HFF-Myc (cell line): ENCODE measurements around the gene CHD9.

Source experiments
- DNase-seq: peaks from one replicate; pipeline ENCODE4 v3.0.0-alpha.2; 2011; ENCODE audit warnings: low read depth; ENCODE audit errors: extremely low read depth
- H3K4me3 ChIP-seq: replicated peaks from 2 replicates; pipeline ENCODE4 v1.5.1; 2011; ENCODE audit warnings: low read depth, mild to moderate bottlenecking, control low read depth, low read length
- CTCF ChIP-seq: IDR thresholded peaks from 2 replicates; pipeline ENCODE4 v1.5.1; 2012; ENCODE audit warnings: mild to moderate bottlenecking, low read depth, low read length, control low read depth; ENCODE audit errors: missing control alignments

The CHD9 gene

GRCh38 chr16:53341792-53342191, 287.0 kb downstream of the CHD9 start:
- H3K4me3 ChIP-seq: no peak overlapping the region
- DNase-seq: no peak
- TF ChIP-seq CTCF: no peak

- DNase-seq: no peak
- no peak for TF ChIP-seq CTCF
- H3K4me3 ChIP-seq: no peak overlapping the region
Observed at GRCh38 chr16:53355064-53355463, 300.3 kb downstream of the CHD9 start.

GRCh38 chr16:53356478-53357207, 301.9 kb downstream of the CHD9 start:
- H3K4me3 ChIP-seq: no peak overlapping the region
- DNase-seq: no peak
- TF ChIP-seq CTCF: no peak

GRCh38 chr16:53357208-53357586, 302.4 kb downstream of the CHD9 start:
- no peak overlapping the region for H3K4me3 ChIP-seq
- no peak for DNase-seq
- no peak for TF ChIP-seq CTCF

GRCh38 chr16:53357955-53358354, 303.2 kb downstream of the CHD9 start:
- no peak overlapping the region for H3K4me3 ChIP-seq
- no peak for DNase-seq
- no peak for TF ChIP-seq CTCF

- TF ChIP-seq CTCF: no peak
- no peak for DNase-seq
- no peak overlapping the region for H3K4me3 ChIP-seq
Observed at GRCh38 chr16:53358884-53359283, 304.1 kb downstream of the CHD9 start.

GRCh38 chr16:53369921-53370320, 315.1 kb downstream of the CHD9 start:
- no peak overlapping the region for H3K4me3 ChIP-seq
- no peak for TF ChIP-seq CTCF
- no peak for DNase-seq
